Lower leg skin (tissue), 4 donors: ENCODE results near the gene CLMP. TPM values are rescaled to one million over a fixed set of nuclear protein-coding genes. Genes with fewer than 3 reads are reported as not detected.

Experiments
- DNase-seq, 2 donors: peaks; one replicate each; pipeline ENCODE4 v3.0.0-alpha.2; 2019; ENCODE audit warnings: low spot score in 2 of 2
- H3K4me3 ChIP-seq: fragments of 200-600 bp; sonication (generic); 2 replicates; pipeline ENCODE4 v1.5.1; 2017; ENCODE audit warnings: mild to moderate bottlenecking, low read depth; ENCODE audit not compliant: poor library complexity, severe bottlenecking
- POLR2A ChIP-seq, 2 donors: fragments of 450-650 bp; IDR thresholded peaks; one replicate each; pipeline ENCODE4 v1.6.1; 2016 to 2017; ENCODE audit warnings: antibody characterized with exemption in 2 of 2, mild to moderate bottlenecking in 1 of 2, moderate library complexity in 1 of 2
- WGBS, 2 donors: methylation state at CpG; one replicate each; pipeline ENCODE4 v1.1.5; 2018; 5-methylcytosine and 5-hydroxymethylcytosine counted together
- intact Hi-C: fragments of 100-400 bp; cut with DNase I; formaldehyde crosslinking; loops from one replicate; pipeline ENCODE4 v1.15.0; 2023; ENCODE audit warnings: low total_unique reads
- total RNA-seq, 4 donors: library from RNA; depleted of rRNA; stranded (reverse); fragments of >200 nt; gene quantifications; one replicate each; pipeline ENCODE4 v1.1.0, GENCODE V29; 2016
- TF ChIP-seq, protein P1 (sequence below), 3 donors: fragments of 450-650 bp; IDR thresholded peaks; one replicate each; pipeline ENCODE4 v1.5.1; 2016; ENCODE audit warnings: antibody characterized with exemption in 3 of 3, mild to moderate bottlenecking in 3 of 3, moderate library complexity in 2 of 3

Gene CLMP
- total RNA-seq, 4 donors from 2014 or later: 7.6 to 27.0 (median 17.7) TPM

DNA sequence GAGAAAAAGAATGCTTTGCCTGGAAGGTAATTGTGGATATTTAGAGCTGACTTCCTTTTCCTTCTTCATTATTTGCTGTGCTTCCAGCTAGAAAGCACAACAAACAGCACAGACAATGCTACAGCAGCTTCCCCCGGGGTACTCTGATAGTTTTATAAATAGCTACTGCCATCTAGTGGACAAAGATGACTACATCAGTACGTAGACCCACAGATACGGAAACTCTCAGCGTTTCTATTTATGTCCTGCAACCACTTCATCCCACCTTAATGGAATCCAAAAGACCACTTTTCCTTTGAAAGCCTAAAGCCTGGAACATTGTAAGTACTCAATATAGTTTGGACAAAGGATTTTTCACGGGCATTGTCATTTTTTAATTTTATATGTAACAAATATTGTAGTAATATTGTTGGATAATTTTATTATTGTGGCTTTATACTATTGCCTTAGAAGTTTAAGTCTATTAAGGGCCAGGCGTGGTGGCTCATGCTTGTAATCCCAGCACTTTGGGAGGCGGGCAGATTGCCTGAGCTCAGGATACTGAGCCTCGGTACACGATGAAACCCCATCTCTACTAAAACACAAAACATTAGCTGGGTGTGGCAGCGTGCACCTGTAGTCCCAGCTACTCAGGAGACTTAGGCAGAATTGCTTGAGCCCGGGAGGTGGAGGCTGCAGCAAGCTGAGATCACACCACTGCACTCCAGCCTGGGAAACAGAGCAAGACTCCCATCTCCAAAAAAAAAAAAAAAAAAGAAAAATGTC lies 140.6 kb downstream of the CLMP start:
- TF ChIP-seq, protein P1, sequence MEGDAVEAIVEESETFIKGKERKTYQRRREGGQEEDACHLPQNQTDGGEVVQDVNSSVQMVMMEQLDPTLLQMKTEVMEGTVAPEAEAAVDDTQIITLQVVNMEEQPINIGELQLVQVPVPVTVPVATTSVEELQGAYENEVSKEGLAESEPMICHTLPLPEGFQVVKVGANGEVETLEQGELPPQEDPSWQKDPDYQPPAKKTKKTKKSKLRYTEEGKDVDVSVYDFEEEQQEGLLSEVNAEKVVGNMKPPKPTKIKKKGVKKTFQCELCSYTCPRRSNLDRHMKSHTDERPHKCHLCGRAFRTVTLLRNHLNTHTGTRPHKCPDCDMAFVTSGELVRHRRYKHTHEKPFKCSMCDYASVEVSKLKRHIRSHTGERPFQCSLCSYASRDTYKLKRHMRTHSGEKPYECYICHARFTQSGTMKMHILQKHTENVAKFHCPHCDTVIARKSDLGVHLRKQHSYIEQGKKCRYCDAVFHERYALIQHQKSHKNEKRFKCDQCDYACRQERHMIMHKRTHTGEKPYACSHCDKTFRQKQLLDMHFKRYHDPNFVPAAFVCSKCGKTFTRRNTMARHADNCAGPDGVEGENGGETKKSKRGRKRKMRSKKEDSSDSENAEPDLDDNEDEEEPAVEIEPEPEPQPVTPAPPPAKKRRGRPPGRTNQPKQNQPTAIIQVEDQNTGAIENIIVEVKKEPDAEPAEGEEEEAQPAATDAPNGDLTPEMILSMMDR (IDR thresholded peaks at IDR 0.05): peak in 1 of 3 donors; percentile 22
- TF ChIP-seq POLR2A (IDR thresholded peaks at IDR 0.05): no peak
- no peak overlapping the region for H3K4me3 ChIP-seq
- intact Hi-C loops: no loop called here
- DNase-seq: no peak
- 22 to 26% methylated on average over 11 of the region's 11 CpGs for WGBS, 2 donors

DNA sequence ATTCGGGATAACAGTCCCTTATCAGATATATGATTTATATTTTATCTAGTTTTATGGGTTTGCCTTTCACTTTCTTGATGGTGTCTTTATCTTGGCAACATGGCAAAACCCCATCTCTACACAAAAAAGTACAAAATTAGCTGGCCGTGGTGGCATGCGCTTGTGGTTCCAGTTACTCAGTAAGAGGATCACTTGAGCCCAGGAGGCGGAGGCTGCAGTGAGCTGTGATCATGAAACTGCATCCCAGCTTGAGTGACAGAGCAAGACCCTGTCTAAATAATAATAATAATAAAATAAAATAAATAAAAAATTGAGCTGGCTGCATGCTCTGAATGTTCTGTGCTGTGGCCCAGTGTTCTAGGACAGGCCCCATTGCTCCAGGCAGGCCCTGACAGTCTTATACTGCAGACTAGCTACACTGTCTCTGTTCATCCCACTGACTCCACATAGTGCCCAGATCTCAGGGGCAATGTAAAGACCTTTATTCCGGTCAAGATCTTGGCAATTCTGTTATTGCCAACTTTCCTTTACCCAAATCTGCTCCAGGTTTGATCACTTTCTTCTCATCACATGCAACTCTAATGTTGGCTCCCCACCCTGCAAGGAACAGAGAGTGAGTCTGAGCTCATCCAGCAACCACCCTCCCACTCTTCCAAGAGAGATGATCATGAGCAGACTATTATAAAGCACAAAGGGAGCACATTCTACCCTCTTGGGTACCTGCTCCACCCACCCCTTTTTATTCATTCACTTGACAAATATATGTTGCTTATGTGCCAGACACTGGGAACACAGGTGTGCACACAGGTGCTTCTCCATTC lies 141.9 kb downstream of the CLMP start:
- no peak for DNase-seq
- H3K4me3 ChIP-seq: no peak overlapping the region
- intact Hi-C loops: no loop called here
- 76 to 89% methylated on average over 5 of the region's 5 CpGs for WGBS, 2 donors
- TF ChIP-seq, protein P1 (IDR thresholded peaks at IDR 0.05): no peak
- no peak for TF ChIP-seq POLR2A (IDR thresholded peaks at IDR 0.05)

DNA sequence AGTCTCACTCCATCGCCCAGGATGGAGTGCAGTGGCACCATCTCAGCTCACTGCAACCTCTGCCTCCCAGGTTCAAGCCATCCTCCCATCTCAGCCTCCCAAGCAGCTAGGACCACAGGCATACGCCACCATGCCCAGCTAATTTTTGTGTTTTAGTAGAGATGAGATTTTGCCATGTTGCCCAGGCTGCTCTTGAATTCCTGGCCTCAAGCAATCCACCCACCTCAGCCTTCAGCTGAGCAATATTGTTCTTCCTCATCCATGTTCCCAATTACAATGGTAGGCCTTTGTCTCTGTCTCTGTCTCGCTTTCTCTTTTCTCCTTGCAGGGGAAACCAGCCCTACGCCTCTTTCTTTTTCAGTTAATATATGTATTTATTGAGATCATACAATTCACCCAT lies 143.4 kb downstream of the CLMP start:
- H3K4me3 ChIP-seq: no peak overlapping the region
- no peak for TF ChIP-seq POLR2A (IDR thresholded peaks at IDR 0.05)
- TF ChIP-seq, protein P1 (IDR thresholded peaks at IDR 0.05): no peak
- intact Hi-C loops: no loop called here
- DNase-seq: no peak
- 95% methylated on average over 4 of the region's 4 CpGs for WGBS, 2 donors

DNA sequence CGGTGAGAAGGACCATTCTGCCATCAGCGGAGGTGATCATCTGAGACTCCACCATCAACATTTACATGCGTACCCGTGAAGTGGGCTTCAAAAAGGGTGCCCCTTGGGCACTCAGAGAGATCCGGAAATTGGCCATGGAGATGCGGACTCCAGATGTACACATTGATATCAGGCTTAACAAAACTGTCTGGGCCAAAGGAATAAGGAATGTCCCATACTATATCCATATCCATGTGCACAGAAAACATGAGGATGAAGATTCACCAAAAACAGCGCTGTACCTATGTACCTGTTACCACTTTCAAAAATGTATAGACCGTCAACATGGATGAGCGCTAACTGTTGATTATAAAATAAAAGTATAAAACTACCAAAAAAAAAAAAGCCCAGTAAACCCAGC lies 143.9 kb downstream of the CLMP start:
- DNase-seq: no peak

DNA sequence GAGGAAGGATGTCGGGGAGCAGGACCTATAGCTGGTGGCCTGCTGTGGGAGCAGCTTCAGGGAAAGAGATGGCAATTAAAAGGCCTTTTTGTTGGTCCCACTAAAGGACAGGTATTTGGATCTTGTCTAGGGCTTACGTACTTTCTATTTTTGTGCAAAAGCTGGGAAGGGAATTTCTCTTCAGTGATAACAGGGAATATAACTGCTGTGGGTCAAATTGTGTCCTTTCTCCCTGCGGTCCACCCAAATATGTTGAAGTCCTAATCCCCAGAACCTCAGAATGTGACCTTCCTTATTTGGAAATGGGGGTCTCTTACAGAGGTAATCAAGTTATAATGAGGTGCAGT lies 147.1 kb downstream of the CLMP start:
- 86 to 92% methylated on average over 3 of the region's 3 CpGs for WGBS, 2 donors
- DNase-seq: no peak
- no peak overlapping the region for H3K4me3 ChIP-seq
- intact Hi-C loops: no loop called here
- TF ChIP-seq, protein P1 (IDR thresholded peaks at IDR 0.05): no peak
- TF ChIP-seq POLR2A (IDR thresholded peaks at IDR 0.05): no peak

More for the DNA sequence above, 143.9 kb downstream of the CLMP start:
- intact Hi-C loops: no loop called here
- H3K4me3 ChIP-seq: no peak overlapping the region
- TF ChIP-seq, protein P1 (IDR thresholded peaks at IDR 0.05): no peak
- TF ChIP-seq POLR2A (IDR thresholded peaks at IDR 0.05): no peak
- WGBS, 2 donors: 93 to 95% methylated on average over 9 of the region's 9 CpGs
